HG02798 (cell line): ENCODE results near the gene SERINC5.

Experiments
- ATAC-seq: cut with Tn5 transposase; IDR thresholded peaks from one replicate; pipeline ENCODE4 v1.9.1; 2021; ENCODE audit warnings: mild to moderate bottlenecking; ENCODE audit not compliant: unreplicated experiment, poor library complexity

Gene SERINC5

DNA sequence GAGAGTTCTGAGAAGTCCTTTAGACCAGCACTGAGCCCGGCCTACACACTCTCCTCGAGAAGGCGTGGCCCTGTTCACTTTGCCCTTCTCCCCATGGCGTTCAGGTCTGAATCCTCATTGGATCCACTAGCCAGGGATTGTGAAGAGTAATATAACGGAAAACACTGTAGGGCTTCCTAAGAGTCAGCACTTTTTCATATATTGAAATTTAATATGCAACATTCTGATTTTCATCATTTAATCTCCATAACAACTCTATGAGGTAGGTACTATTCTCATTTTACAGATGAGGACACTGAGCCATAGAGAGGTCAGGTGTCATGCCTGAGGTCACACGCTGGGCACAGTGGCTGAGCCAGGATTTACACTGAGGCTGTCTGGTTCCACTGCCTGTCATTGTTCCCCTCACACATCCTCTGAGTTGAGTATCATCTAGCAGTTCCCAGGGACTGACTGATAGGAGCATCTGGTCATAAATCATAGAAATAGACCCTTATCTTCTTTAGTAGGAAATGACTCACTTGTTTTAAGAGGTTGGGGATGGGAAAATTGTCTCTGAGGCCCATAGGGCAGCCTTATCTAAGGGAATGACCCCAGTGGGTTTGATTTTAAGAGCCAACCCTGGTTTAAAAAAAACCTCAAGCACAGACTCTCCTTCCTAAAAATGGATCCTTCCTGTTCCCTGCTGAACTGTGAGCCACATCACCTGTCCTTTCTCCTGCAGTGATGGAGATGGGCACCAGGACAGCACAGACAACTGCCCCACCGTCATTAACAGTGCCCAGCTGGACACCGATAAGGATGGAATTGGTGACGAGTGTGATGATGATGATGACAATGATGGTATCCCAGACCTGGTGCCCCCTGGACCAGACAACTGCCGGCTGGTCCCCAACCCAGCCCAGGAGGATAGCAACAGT lies 179.5 kb downstream of the SERINC5 start:
- no peak for ATAC-seq

DNA sequence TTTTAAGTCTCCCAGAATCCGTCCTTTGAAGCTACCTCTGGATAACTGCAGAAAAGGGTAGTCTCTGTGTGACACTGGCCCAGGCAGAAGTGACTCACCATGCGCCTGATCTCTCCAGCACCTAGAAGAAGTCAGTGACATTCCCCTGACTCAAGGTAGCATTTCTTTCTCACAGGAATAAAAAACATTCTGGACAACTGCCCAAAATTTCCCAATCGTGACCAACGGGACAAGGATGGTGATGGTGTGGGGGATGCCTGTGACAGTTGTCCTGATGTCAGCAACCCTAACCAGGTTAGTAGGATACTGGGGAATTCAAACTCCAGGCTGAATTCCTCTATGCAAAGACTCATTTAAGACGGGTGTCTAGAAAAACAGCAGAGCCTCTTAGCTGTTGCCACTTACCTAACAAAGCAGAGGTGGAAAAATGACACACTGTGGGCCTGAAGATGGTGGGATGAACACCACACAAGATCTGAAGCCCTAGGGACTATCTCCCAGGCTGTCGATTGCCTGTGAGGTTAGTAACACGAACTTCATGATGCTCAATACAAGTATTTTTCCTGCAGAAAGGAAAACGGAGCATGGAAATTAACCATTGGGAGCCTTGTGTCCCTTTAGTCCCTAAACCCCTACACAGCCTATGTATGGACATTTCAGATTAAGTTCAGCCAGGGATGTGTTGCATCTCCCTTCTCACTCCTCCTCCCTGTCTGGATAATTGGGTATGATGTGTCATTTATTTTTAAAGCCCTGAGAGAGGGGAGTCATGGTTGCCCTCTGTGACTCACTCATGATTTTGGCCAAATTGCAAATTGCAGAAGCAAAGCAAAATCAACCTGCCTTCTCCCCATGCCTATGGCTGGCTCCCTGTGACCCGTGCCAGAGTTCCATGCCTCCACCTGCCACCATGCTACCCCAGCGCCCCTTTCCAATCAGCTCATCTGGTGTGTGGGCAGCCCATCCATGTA lies 183.5 kb downstream of the SERINC5 start:
- ATAC-seq = no peak

DNA sequence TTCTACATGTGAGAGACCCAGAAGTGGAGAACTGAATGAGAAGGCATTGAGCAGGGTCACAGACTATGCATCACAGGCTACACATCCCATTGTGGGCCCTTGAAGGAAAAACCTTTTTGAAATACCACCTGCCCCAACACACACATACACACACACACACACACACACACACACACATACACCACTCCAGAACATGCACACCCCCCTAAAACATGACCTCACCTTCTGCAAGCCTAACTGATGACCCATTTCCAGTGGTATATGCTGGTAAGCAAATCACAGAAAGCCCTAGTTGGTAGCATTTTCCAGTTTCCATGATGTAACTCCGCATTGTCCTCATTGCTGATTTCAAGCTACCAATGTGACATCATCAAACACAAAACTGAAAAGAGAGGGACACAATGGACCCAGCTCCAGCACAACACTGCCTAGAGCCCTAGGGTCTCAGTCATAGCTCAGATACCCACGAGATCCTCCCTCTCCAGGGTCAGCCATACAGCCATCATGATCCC lies 184.3 kb downstream of the SERINC5 start:
- no peak for ATAC-seq

DNA sequence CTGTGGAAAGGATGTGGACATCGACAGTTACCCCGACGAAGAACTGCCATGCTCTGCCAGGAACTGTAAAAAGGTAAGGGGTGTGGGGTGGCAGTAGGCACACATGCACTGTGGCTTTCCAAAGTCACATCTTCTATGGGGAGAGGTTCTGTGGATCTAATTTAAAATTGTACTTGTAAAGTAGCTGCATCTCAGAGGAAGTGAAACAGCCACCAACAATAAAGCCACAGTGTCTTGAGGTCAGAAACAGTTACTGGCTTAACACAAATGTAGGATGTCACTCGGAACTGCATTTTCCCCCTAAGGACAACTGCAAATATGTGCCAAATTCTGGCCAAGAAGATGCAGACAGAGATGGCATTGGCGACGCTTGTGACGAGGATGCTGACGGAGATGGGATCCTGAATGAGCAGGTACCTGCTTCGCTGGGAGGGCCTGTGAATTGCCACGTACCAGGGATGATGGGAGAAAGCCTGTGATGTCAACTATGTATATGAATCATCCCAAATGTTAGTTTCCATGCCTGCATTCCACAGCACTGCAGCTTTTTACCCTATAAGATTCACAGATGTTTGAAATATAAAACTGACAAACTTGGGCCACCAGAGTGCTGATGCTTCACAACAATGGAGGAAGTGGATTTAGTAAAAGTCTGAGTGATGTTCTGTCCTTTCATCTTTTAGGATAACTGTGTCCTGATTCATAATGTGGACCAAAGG lies 185.4 kb downstream of the SERINC5 start:
- peak; percentile 71 for ATAC-seq

DNA sequence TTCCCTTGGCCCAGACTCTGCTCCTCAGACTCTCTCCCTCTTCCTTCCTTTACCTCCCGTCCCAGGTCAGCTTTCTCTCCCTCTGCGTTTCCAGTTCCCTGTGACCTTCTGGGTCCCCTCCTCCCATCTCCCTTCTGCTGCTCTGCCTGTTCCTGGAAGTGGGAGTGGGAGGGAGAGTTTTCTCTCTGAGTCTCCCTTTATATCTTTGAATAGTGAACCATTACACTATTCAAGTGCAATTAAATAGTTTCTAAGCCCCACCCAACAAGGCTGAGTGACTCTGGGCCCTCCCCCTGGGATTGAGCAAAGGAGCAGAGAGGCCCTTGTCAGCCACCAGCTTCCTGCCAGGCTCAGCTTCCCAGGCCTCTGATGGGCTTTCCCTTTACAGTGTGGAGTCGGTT lies 185.9 kb downstream of the SERINC5 start:
- peak; percentile 13 for ATAC-seq

DNA sequence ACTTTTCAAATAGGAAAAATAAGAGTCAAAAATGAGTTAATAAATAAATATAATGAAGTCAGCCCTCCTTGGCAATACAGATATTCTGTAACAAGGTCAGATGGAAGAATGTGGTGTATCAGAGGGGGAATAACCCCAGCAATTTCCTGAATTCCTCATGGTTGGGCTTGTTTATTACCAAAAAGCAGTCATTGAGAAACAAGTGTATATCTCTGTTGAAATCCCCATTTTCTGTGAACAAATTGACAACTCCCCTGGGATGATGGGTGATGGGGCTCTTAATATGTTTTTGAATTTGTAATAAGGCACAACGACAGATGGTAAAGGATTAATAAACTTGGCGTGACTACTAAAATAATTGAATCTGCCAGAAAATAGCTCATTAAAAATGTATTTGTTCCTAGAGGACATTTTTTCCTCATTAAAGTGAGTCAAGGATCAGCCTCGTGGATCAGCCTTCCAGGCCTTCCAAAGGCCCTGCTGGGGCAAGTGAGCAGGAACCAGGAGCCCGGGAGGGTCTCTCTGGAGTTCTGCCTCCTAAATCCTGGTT lies 186.5 kb downstream of the SERINC5 start:
- ATAC-seq = no peak

DNA sequence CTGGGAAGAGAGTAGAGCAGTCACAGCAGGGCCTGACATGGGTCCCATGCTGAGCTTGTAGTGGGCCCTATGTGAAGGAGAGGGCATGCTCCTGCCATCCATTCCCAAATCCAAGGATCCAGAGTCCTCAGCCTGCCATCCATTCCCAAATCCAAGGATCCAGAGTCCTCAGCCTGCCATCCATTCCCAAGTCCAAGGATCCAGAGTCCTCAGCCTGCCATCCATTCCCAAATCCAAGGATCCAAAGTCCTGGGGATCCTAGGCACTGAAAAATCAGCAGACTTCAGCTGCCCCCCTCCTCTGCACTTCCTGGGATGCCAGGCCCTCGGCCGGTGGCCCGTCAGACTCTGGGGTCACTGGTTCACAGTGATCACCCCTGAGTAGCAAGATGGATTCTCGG lies 187.1 kb downstream of the SERINC5 start:
- no peak for ATAC-seq

DNA sequence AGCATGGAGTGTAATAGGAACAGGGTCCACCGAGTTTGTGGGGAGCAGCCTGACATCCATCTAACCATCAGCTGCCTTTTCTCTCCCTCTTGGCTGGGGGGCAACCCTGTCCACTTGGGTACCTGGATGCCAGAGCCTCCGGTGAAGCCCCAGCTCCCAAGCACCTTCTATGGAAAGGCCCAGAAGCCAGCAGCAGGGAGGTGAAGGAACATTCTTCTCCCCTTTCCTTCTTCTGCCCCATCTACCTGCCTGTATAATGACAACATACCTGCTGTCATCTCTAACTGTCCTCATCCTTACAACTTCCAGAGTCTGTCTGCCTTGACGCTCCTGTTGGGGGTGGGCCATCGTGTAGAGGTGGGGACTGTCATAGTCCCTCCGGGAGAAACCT lies 187.6 kb downstream of the SERINC5 start:
- ATAC-seq = no peak

DNA sequence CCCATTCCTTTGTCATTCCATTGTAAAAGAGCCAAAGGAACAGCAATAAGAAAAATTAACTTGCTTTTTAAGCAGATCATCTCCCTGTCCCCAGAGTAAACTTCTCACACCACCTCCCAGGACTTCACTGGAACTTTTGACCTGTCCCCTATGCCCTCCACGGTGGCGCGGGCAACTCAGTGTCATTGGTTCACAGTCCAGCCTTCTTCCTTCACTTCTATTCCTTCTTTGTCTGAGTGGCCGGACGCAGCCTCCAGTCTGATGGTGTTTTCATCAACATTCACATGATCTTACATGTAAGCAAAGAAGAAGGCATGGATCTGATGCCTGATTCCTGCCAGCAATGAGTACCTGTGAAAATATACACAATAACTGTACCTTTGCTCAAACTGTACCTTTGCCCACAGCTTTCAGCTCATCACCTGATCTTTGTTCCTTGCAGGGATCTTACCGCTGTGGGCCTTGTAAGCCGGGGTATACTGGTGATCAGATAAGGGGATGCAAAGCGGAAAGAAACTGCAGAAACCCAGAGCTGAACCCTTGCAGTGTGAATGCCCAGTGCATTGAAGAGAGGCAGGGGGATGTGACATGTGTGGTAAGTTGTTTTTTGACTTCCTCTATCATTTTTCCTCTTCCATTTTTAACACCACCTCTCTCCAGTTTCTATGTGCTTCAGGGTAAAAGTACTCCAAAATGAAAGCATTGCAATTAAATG lies 188.2 kb downstream of the SERINC5 start:
- no peak for ATAC-seq

DNA sequence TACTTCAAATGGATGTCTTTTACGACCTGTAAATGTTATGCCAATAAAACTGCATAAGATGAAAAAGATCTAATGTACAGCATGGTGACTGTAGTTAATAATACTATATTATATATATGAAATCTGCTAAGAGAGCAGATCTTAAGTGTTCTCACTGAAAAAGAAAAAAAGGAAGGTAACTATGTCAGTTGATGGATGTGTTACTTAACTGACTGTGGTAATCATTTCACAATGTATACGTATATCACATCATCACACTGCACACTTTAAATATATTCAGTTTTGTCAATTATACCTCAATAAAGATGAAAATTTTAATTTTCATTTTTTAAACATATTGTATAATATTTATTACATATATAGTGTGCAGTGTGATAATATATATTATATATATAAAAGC lies 188.8 kb downstream of the SERINC5 start:
- no peak for ATAC-seq

DNA sequence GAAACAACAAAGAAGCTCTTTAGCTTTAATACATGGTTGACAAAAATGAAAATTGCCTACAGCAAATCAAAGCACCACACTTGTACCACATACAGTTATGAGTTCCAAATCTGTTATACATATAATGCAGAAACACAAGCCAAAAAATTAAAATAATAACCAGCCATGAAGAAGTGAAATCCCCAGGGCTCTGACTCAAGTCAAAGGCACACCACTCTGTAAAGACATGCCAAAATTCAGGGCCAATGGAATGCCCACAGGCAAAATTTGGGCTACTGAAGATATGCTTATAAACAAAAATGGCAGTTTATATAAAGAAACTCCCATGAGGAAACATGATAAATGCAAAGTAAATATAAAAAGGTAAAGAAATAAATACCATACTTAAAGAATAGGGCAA lies 191.7 kb downstream of the SERINC5 start:
- no peak for ATAC-seq
